ENCODE measurements around the gene IGFBP5. TPM values are rescaled to one million over a fixed set of nuclear protein-coding genes. Genes with fewer than 3 reads are reported as not detected.

The IGFBP5 gene
- total RNA-seq, 2 experiments from 2014 or later, result 0.08 to 0.14 TPM

- H3K27ac Mint-ChIP-seq, result no peak overlapping the region
- H3K36me3 Mint-ChIP-seq, result peaks cover 28% of the 10 kb centered on the region
- DNase-seq (no peak), ATAC-seq (ENCODE audit: low read depth) (no peak)
- peaks cover 9% of the 10 kb centered on the region for H3K27me3 Mint-ChIP-seq
- H3K4me3 Mint-ChIP-seq, result no peak overlapping the region
- H3K9me3 Mint-ChIP-seq, result no peaks in the 10 kb centered on the region
- POLR2A ChIA-PET, result no interaction called here
- H3K4me1 Mint-ChIP-seq, result peaks cover 20% of the 10 kb centered on the region
These were observed 45.8 kb downstream of the IGFBP5 start for GRCh38 chr2:216649574-216649973.

- POLR2A ChIA-PET, result no interaction called here
- H3K4me1 Mint-ChIP-seq, result peaks cover 21% of the 10 kb centered on the region
- H3K27me3 Mint-ChIP-seq, result peaks cover 9% of the 10 kb centered on the region
- no peak overlapping the region for H3K4me3 Mint-ChIP-seq
- peaks cover 38% of the 10 kb centered on the region for H3K36me3 Mint-ChIP-seq
- ATAC-seq (ENCODE audit: low read depth) (no peak), DNase-seq (no peak)
- H3K9me3 Mint-ChIP-seq, result no peaks in the 10 kb centered on the region
- no peak overlapping the region for H3K27ac Mint-ChIP-seq
These were observed 47.2 kb downstream of the IGFBP5 start for GRCh38 chr2:216648105-216648504.

GRCh38 chr2:216646116-216646515, 49.2 kb downstream of the IGFBP5 start:
- POLR2A ChIA-PET, result no interaction called here
- no peak for DNase-seq
- H3K4me1 Mint-ChIP-seq, result peaks cover 19% of the 10 kb centered on the region
- H3K27ac Mint-ChIP-seq, result peak overlapping the region; percentile 28
- no peak for ATAC-seq (ENCODE audit: low read depth)
- H3K27me3 Mint-ChIP-seq, result peaks cover 2% of the 10 kb centered on the region
- H3K4me3 Mint-ChIP-seq, result no peak overlapping the region
- peaks cover 2% of the 10 kb centered on the region for H3K9me3 Mint-ChIP-seq
- H3K36me3 Mint-ChIP-seq, result peaks cover 39% of the 10 kb centered on the region

GRCh38 chr2:216645636-216645950, 49.8 kb downstream of the IGFBP5 start:
- POLR2A ChIA-PET, result no interaction called here
- no peak overlapping the region for H3K4me3 Mint-ChIP-seq
- ATAC-seq (ENCODE audit: low read depth), result no peak
- no peak overlapping the region for H3K27ac Mint-ChIP-seq
- H3K36me3 Mint-ChIP-seq, result peaks cover 39% of the 10 kb centered on the region
- peaks cover 19% of the 10 kb centered on the region for H3K4me1 Mint-ChIP-seq
- H3K27me3 Mint-ChIP-seq, result peaks cover 2% of the 10 kb centered on the region
- peaks cover 2% of the 10 kb centered on the region for H3K9me3 Mint-ChIP-seq
- no peak for DNase-seq

- Mint-ChIP-seq H3K9me3 (peaks cover 2% of the 10 kb centered on the region), H3K4me1 (peaks cover 19% of the 10 kb centered on the region), H3K36me3 (peaks cover 41% of the 10 kb centered on the region), H3K27me3 (peaks cover 2% of the 10 kb centered on the region), H3K4me3 (no peak overlapping the region), H3K27ac (peak overlapping the region; percentile 24)
- POLR2A ChIA-PET, result no interaction called here
- DNase-seq (no peak), ATAC-seq (ENCODE audit: low read depth) (no peak)
These were observed 50.3 kb downstream of the IGFBP5 start for GRCh38 chr2:216644842-216645635.

GRCh38 chr2:216643986-216644659, 51.2 kb downstream of the IGFBP5 start:
- ATAC-seq (ENCODE audit: low read depth) (no peak), DNase-seq (no peak)
- H3K4me3 Mint-ChIP-seq, result no peak overlapping the region
- POLR2A ChIA-PET, result interaction anchor here (0.6 kb wide), 1 partner anchor 474 kb away, joined by 3 read pairs; no protein-coding TSS in a partner anchor
- H3K27me3 Mint-ChIP-seq, result peaks cover 2% of the 10 kb centered on the region
- H3K4me1 Mint-ChIP-seq, result peaks cover 19% of the 10 kb centered on the region
- H3K27ac Mint-ChIP-seq, result peak overlapping the region; percentile 24
- peaks cover 45% of the 10 kb centered on the region for H3K36me3 Mint-ChIP-seq
- H3K9me3 Mint-ChIP-seq, result peaks cover 2% of the 10 kb centered on the region

GRCh38 chr2:216637472-216637871, 57.9 kb downstream of the IGFBP5 start:
- Mint-ChIP-seq H3K4me3 (no peak overlapping the region), H3K4me1 (peaks cover 30% of the 10 kb centered on the region), H3K27ac (no peak overlapping the region), H3K36me3 (peaks cover 18% of the 10 kb centered on the region), H3K9me3 (peaks cover under 1% of the 10 kb centered on the region), H3K27me3 (peaks cover 40% of the 10 kb centered on the region)
- ATAC-seq (ENCODE audit: low read depth) (no peak), DNase-seq (no peak)
- POLR2A ChIA-PET, result no interaction called here

GRCh38 chr2:216636551-216637450, 58.5 kb downstream of the IGFBP5 start:
- POLR2A ChIA-PET, result no interaction called here
- no peaks in the 10 kb centered on the region for H3K9me3 Mint-ChIP-seq
- DNase-seq, result no peak
- H3K4me3 Mint-ChIP-seq, result peak overlapping the region; percentile 87
- peaks cover 47% of the 10 kb centered on the region for H3K27me3 Mint-ChIP-seq
- peaks cover 32% of the 10 kb centered on the region for H3K4me1 Mint-ChIP-seq
- H3K36me3 Mint-ChIP-seq, result peaks cover 17% of the 10 kb centered on the region
- ATAC-seq (ENCODE audit: low read depth), result no peak
- H3K27ac Mint-ChIP-seq, result no peak overlapping the region

GRCh38 chr2:216635701-216636550, 59.4 kb downstream of the IGFBP5 start:
- no peak overlapping the region for H3K27ac Mint-ChIP-seq
- peak overlapping the region; percentile 87 for H3K4me3 Mint-ChIP-seq

GRCh38 chr2:216635171-216635570, 60.2 kb downstream of the IGFBP5 start:
- Mint-ChIP-seq H3K36me3 (peaks cover 16% of the 10 kb centered on the region), H3K4me1 (peaks cover 32% of the 10 kb centered on the region), H3K27ac (peak overlapping the region; percentile 56), H3K9me3 (no peaks in the 10 kb centered on the region), H3K27me3 (peaks cover 57% of the 10 kb centered on the region), H3K4me3 (peak overlapping the region; percentile 87)
- POLR2A ChIA-PET, result interaction anchor here (0.6 kb wide), 1 partner anchor 198 kb away, joined by 4 read pairs; no protein-coding TSS in a partner anchor
- ATAC-seq (ENCODE audit: low read depth), result no peak
- no peak for DNase-seq

More at GRCh38 chr2:216635701-216636550, 59.4 kb downstream of the IGFBP5 start:
- H3K36me3 Mint-ChIP-seq, result peaks cover 17% of the 10 kb centered on the region
- peaks cover 32% of the 10 kb centered on the region for H3K4me1 Mint-ChIP-seq
- DNase-seq, result no peak
- H3K9me3 Mint-ChIP-seq, result no peaks in the 10 kb centered on the region
- POLR2A ChIA-PET, result no interaction called here
- ATAC-seq (ENCODE audit: low read depth), result no peak
- peaks cover 53% of the 10 kb centered on the region for H3K27me3 Mint-ChIP-seq

- ATAC-seq (ENCODE audit: low read depth) (no peak), DNase-seq (no peak)
- peaks cover 63% of the 10 kb centered on the region for H3K27me3 Mint-ChIP-seq
- peak overlapping the region; percentile 87 for H3K4me3 Mint-ChIP-seq
- POLR2A ChIA-PET, result interaction anchor here (0.6 kb wide), 1 partner anchor 197 kb away, joined by 4 read pairs; no protein-coding TSS in a partner anchor
- peaks cover 32% of the 10 kb centered on the region for H3K4me1 Mint-ChIP-seq
- H3K9me3 Mint-ChIP-seq, result no peaks in the 10 kb centered on the region
- H3K27ac Mint-ChIP-seq, result peak overlapping the region; percentile 18
- H3K36me3 Mint-ChIP-seq, result peaks cover 13% of the 10 kb centered on the region
These were observed 60.8 kb downstream of the IGFBP5 start for GRCh38 chr2:216634370-216635148.
